ENCODE data around the gene NR6A1. TPM values are rescaled to one million over a fixed set of nuclear protein-coding genes. Genes with fewer than 3 reads are reported as not detected.

NR6A1 gene
- total RNA-seq, 2 experiments from 2014 or later: 17.5 to 23.0 TPM

- Histone ChIP-seq H3K4me1 (ENCODE audit: insufficient read depth, low read length, poor library complexity, severe bottlenecking) (no peaks in the 10 kb centered on the region), H3K9me3 (ENCODE audit: low read length) (no peaks in the 10 kb centered on the region), H4K20me1 (ENCODE audit: insufficient read depth, low read length) (no peaks in the 10 kb centered on the region), H3K9me2 (ENCODE audit: insufficient read depth, low read length) (no peaks in the 10 kb centered on the region), H3K79me2 (ENCODE audit: insufficient read depth, low read depth, low read length) (no peaks in the 10 kb centered on the region), H3K27ac (ENCODE audit: low read depth, low read length, poor library complexity, severe bottlenecking) (no peak overlapping the region), H2AFZ (ENCODE audit: low read length) (no peak overlapping the region), H3K36me3 (ENCODE audit: insufficient read depth, low read length) (peaks cover 40% of the 10 kb centered on the region), H3K4me2 (ENCODE audit: low read length) (no peak overlapping the region), H3K4me3 (ENCODE audit: low read depth, low read length, poor library complexity, severe bottlenecking) (no peak overlapping the region)
- no TSS peak for BruUV-seq (replicated peaks)
- no peak for DNase-seq (ENCODE audit: low spot score)
- CTCF ChIA-PET (ENCODE audit: unreplicated experiment): no interaction called here
- POLR2A ChIA-PET: interaction anchor here (0.7 to 1.6 kb wide), 2 partner anchors 24 to 240 kb away, joined by 3 to 6 read pairs; no protein-coding TSS in a partner anchor
- intact Hi-C loops (cut with micrococcal nuclease; ENCODE audit: unreplicated experiment): no loop called here
- TF ChIP-seq CTCF (conservative IDR thresholded peaks at IDR 0.05; ENCODE audit: low read length) (no peak), EZH2phosphoT487 (IDR thresholded peaks at IDR 0.05; ENCODE audit: borderline replicate concordance, low read depth, low read length) (no peak)
Measured at GRCh38 chr9:124718928-124719327, 52.2 kb downstream of the NR6A1 start.

- Histone ChIP-seq H3K9me3 (ENCODE audit: low read length) (no peaks in the 10 kb centered on the region), H2AFZ (ENCODE audit: low read length) (no peak overlapping the region), H3K27ac (ENCODE audit: low read depth, low read length, poor library complexity, severe bottlenecking) (no peak overlapping the region), H3K79me2 (ENCODE audit: insufficient read depth, low read depth, low read length) (no peaks in the 10 kb centered on the region), H3K4me3 (ENCODE audit: low read depth, low read length, poor library complexity, severe bottlenecking) (no peak overlapping the region), H3K4me1 (ENCODE audit: insufficient read depth, low read length, poor library complexity, severe bottlenecking) (no peaks in the 10 kb centered on the region), H3K4me2 (ENCODE audit: low read length) (no peak overlapping the region), H3K36me3 (ENCODE audit: insufficient read depth, low read length) (peaks cover 33% of the 10 kb centered on the region), H4K20me1 (ENCODE audit: insufficient read depth, low read length) (no peaks in the 10 kb centered on the region), H3K9me2 (ENCODE audit: insufficient read depth, low read length) (no peaks in the 10 kb centered on the region)
- no peak for DNase-seq (ENCODE audit: low spot score)
- BruUV-seq (replicated peaks): no TSS peak
- intact Hi-C loops (cut with micrococcal nuclease; ENCODE audit: unreplicated experiment): no loop called here
- CTCF ChIA-PET (ENCODE audit: unreplicated experiment): no interaction called here
- POLR2A ChIA-PET: interaction anchor here (0.6 to 1.6 kb wide), 3 partner anchors 25 to 1230 kb away, joined by 3 to 6 read pairs (median 4); no protein-coding TSS in a partner anchor
- TF ChIP-seq CTCF (conservative IDR thresholded peaks at IDR 0.05; ENCODE audit: low read length) (no peak), EZH2phosphoT487 (IDR thresholded peaks at IDR 0.05; ENCODE audit: borderline replicate concordance, low read depth, low read length) (no peak)
Measured at GRCh38 chr9:124717597-124717996, 53.5 kb downstream of the NR6A1 start.

GRCh38 chr9:124716808-124717207, 54.3 kb downstream of the NR6A1 start:
- Histone ChIP-seq H3K27ac (ENCODE audit: low read depth, low read length, poor library complexity, severe bottlenecking) (no peak overlapping the region), H3K9me2 (ENCODE audit: insufficient read depth, low read length) (no peaks in the 10 kb centered on the region), H4K20me1 (ENCODE audit: insufficient read depth, low read length) (no peaks in the 10 kb centered on the region), H3K79me2 (ENCODE audit: insufficient read depth, low read depth, low read length) (no peaks in the 10 kb centered on the region; the same call in 1 of the 2 replicates), H2AFZ (ENCODE audit: low read length) (no peak overlapping the region), H3K4me3 (ENCODE audit: low read depth, low read length, poor library complexity, severe bottlenecking) (no peak overlapping the region), H3K4me1 (ENCODE audit: insufficient read depth, low read length, poor library complexity, severe bottlenecking) (peaks cover under 1% of the 10 kb centered on the region), H3K9me3 (ENCODE audit: low read length) (no peaks in the 10 kb centered on the region), H3K4me2 (ENCODE audit: low read length) (no peak overlapping the region), H3K36me3 (ENCODE audit: insufficient read depth, low read length) (peaks cover 28% of the 10 kb centered on the region)
- DNase-seq (ENCODE audit: low spot score): no peak
- no TSS peak for BruUV-seq (replicated peaks)
- POLR2A ChIA-PET: no interaction called here
- TF ChIP-seq EZH2phosphoT487 (IDR thresholded peaks at IDR 0.05; ENCODE audit: borderline replicate concordance, low read depth, low read length) (no peak), CTCF (conservative IDR thresholded peaks at IDR 0.05; ENCODE audit: low read length) (no peak)
- CTCF ChIA-PET (ENCODE audit: unreplicated experiment): no interaction called here
- intact Hi-C loops (cut with micrococcal nuclease; ENCODE audit: unreplicated experiment): no loop called here
